HG03571 (cell line): ENCODE measurements around the gene CEP128.

Experiments used
- ATAC-seq: cut with Tn5 transposase; IDR thresholded peaks from one replicate; pipeline ENCODE4 v1.9.1; 2021; ENCODE audit not compliant: unreplicated experiment

CEP128 gene

GRCh38 chr14:80624581-80624980 is 317.0 kb downstream of the CEP128 start:
- ATAC-seq: no peak

DNA sequence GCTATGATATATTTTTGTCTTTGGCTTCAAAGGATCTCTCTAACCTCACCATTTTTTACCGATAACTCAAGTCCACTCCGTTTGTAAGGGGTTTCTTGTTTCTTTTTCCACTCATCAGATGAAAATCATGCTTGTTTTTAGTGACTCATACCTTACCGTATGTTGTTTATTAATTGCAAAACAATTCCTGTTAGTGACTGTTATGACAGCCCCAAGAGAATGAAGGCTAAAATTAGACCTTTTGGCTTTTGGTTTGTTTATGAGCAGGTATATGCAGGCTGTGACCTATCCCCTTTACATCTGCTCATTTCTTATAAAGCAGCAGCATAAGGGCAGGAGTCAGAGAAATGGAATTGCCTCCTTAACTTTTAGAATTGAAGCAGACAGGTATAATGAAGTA is 319.8 kb downstream of the CEP128 start:
- no peak for ATAC-seq

DNA sequence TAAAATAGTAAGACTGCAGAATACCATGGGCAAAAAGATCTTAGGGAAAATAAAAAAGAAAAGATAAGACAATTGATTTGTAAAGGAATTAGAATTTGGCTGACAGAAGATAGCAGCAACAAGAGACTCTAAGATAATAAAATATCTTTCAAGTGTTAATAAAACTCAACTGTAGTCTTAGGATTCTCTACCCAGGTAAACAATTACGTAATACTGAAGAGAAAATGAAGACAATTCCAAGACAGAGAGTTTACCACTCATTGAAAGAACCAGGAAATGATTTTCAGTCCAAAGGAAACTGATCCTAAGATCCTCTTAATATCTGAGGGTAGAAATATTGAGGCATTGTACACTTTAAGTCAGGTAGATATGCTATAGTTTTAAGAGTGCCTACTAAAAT is 321.1 kb downstream of the CEP128 start:
- ATAC-seq: no peak

- no peak for ATAC-seq
These were observed 322.7 kb downstream of the CEP128 start for GRCh38 chr14:80618751-80619329.

GRCh38 chr14:80615831-80616230 is 325.7 kb downstream of the CEP128 start:
- peak; percentile 71 for ATAC-seq

DNA sequence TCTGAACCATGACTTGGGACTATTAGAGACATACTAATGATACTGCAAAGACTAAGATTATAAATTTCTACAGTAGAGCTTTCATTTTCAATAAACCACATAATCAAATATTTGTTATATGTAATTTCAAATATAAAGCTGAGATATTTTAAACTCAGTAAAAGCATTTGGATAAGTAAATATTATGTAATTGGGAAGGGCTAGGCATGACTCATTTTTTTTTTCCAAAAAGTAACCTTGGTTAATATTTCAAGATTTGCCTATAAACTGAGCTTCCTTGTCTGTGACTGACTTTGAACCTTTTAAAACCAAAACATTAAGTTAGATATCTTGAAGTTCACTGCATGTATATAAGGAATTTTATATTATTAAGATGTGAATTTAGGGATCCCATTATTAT is 332.5 kb downstream of the CEP128 start:
- no peak for ATAC-seq

DNA sequence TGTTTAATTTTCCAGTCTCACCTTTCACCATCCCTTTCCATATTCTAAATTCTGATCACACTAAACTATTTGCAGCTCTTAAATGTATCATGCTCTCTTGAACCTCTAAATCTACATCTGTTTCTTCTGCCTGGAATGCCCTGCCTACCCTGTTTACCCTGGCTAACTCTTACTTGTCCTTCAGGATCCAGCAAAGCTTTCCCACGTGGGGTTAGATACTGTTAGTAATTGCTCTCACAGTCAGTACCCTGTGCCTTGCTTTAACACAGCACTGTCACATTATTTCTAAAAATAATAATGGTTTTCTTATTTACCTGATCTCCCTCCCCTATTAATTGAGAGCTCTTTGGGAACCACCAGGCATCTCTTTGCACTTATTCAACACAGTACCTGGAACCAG is 333.0 kb downstream of the CEP128 start:
- ATAC-seq: no peak

GRCh38 chr14:80607430-80608190 is 333.9 kb downstream of the CEP128 start:
- ATAC-seq: no peak

- no peak for ATAC-seq
These were observed 335.2 kb downstream of the CEP128 start for GRCh38 chr14:80606347-80606772.

- ATAC-seq: no peak
These were observed 336.0 kb downstream of the CEP128 start for GRCh38 chr14:80605536-80605935.

DNA sequence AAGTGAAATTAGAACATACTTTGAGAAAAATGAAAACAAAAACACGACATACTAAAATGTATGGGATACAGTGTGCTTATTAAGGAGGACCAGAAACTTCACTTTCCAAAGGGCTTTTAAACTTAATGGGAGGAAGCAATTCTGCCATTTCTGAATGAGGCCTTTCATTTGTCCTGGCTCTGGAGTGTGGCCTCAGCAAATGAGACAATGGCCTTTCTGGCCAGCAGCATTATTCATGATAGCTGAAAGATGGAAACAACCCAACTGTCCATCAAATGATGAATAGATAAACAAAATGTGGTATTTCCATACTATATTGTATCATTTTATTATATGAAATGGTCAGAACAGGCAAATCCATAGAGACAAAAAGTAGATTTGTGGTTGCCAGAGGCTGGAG is 338.6 kb downstream of the CEP128 start:
- no peak for ATAC-seq

GRCh38 chr14:80587096-80587724 is 354.3 kb downstream of the CEP128 start:
- peak; percentile 98 for ATAC-seq

- no peak for ATAC-seq
These were observed 355.4 kb downstream of the CEP128 start for GRCh38 chr14:80586131-80586530.

GRCh38 chr14:80585506-80585835 is 356.1 kb downstream of the CEP128 start:
- ATAC-seq: no peak

- ATAC-seq: no peak
These were observed 356.6 kb downstream of the CEP128 start for GRCh38 chr14:80584744-80585505.

- no peak for ATAC-seq
These were observed 363.9 kb downstream of the CEP128 start for GRCh38 chr14:80577599-80577998.

GRCh38 chr14:80576401-80576800 is 365.1 kb downstream of the CEP128 start:
- no peak for ATAC-seq

DNA sequence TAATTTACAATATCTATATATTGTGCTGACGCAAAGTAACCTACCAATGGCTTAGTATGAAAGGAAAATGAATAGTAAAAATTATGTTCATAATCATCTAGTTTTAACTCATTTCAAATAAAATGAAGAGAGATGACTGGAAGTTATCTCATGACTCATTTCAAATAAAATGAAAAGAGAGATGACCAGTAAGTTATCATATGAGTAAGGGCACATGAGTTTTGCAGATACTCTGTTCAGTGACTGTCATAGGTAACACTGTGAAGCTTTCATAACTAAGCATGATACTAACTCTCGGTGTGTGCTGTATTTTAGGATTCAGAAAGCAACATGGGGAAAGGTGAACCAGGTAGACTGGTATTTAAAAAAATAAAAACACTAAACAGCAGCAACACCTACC is 365.8 kb downstream of the CEP128 start:
- ATAC-seq: no peak

DNA sequence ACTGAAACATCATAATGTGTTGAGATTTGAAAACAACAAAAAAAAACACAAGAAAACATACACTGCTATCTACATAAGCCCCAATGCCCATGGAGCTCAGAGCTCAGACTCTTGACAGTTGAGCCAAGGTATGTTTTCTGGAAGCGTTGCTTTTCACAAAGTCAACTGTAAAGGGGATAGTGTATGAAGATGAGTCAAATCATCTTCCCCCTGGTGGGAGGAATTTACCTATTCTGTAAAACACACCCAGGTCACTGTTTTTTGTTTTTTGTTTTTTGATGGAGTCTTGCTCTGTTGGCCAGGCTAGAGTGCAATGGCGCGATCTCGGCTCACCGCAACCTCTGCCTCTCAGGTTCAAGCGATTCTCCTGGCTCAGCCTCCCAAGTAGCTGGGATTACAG is 368.9 kb downstream of the CEP128 start:
- ATAC-seq: no peak

DNA sequence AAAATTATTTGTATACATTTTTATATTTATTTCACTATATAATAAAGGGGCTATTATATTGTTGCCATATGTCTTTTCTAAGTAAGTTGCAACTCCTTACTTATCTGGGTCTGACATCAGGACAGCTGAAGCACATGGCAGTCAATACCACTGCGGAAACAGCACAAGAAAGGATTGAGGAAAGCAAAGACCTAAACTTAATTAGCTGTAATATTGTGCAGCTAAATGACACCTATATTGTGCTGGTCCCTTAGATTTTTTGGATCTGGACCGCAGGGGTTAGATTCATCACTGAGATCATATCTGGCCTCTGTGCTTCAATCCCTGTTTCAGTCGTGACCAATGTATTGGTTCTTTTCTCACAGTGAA is 370.6 kb downstream of the CEP128 start:
- ATAC-seq: no peak

DNA sequence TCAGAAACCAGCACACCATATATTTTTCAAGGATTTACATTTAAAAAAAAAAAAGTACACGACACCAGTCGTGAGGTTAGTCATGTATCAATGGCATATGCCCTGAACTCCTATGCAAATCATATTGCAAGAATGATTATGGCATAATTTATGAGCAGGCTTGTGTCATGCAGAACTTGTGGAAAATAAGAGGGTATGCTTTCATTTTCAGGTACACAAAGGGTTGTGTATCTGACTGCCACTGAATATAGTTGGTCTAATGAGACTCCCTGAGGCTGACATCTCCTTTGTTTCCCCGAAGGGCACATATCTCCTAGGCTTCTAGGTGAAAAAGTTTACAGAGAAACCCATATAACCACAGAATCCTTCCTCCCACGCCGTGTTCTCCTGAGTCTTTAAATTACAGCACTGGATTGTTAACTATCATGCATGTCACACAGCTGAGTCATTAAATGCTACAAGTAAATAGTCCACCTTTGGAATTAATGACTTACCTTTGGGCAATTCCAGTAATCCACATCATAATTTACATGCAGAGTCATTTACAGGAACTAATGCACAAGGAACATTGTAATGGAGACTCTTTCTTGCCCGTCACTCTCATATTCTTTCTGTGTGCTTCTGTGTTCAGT is 373.5 kb downstream of the CEP128 start:
- no peak for ATAC-seq
